MCF 10A (cell line): Measurements from ENCODE around the gene TCF4. TPM values are rescaled to one million over a fixed set of nuclear protein-coding genes. Genes with fewer than 3 reads are reported as not detected.

Experiments used
- BruUV-seq: library from RNA; stranded (reverse); fragments of 400-500 nt; replicated peaks from 2 replicates; lab custom pipeline; 2021; lab: Mats Ljungman, UMichigan
- CTCF ChIA-PET: fragments of 300-600 bp; sonication (Branson Sonifier 250); formaldehyde crosslinking; extraction: SDS; loops from one replicate; lab custom pipeline; 2021; ENCODE audit warnings: antibody characterized with exemption, inconsistent platforms; lab: Yijun Ruan, JAX
- POLR2A ChIA-PET: fragments of 300-600, 350-650 bp; sonication (Branson Sonifier 250); formaldehyde crosslinking; extraction: SDS; loops from one replicate; lab custom pipeline; 2020; ENCODE audit warnings: antibody characterized with exemption, inconsistent platforms; lab: Yijun Ruan, JAX
- DNase-seq: peaks from one replicate; pipeline ENCODE4 v3.0.0-alpha.2; 2018; ENCODE audit not compliant: unreplicated experiment
- H3K27ac Mint-ChIP-seq: one replicate; pipeline ENCODE4 v1.8.0; 2022; ENCODE audit warnings: mild to moderate bottlenecking, low read depth, mixed read lengths; ENCODE audit not compliant: unreplicated experiment
- H3K27me3 Mint-ChIP-seq: one replicate; pipeline ENCODE4 v1.8.0; 2022; ENCODE audit warnings: mixed read lengths; ENCODE audit not compliant: insufficient read depth, unreplicated experiment
- H3K36me3 Mint-ChIP-seq: one replicate; pipeline ENCODE4 v1.8.0; 2022; ENCODE audit warnings: mild to moderate bottlenecking, moderate library complexity, mixed read lengths; ENCODE audit not compliant: insufficient read depth, unreplicated experiment
- H3K4me1 Mint-ChIP-seq: one replicate; pipeline ENCODE4 v1.8.0; 2022; ENCODE audit warnings: mixed read lengths; ENCODE audit not compliant: insufficient read depth, unreplicated experiment
- H3K4me3 Mint-ChIP-seq: one replicate; pipeline ENCODE4 v1.8.0; 2022; ENCODE audit warnings: mild to moderate bottlenecking, moderate library complexity, mixed read lengths; ENCODE audit not compliant: unreplicated experiment
- H3K9me3 Mint-ChIP-seq: one replicate; pipeline ENCODE4 v1.8.0; 2022; ENCODE audit warnings: mixed read lengths; ENCODE audit not compliant: unreplicated experiment
- intact Hi-C: fragments of 100-400 bp; cut with micrococcal nuclease; formaldehyde crosslinking; loops from 2 replicates; pipeline ENCODE4 v1.14.1; 2022
- total RNA-seq: library from RNA; stranded (reverse); gene quantifications from 2 replicates; pipeline ENCODE4 v1.2.3, GENCODE V29; 2022
- TF ChIP-seq, protein P1 (sequence below): fragments of 200-600 bp; IDR thresholded peaks from one replicate; pipeline ENCODE4 v1.8.0; 2022; ENCODE audit warnings: antibody characterized with exemption, mild to moderate bottlenecking; ENCODE audit not compliant: unreplicated experiment

TCF4 gene
- total RNA-seq, 1 experiment from 2014 or later = 6.2 TPM

DNA sequence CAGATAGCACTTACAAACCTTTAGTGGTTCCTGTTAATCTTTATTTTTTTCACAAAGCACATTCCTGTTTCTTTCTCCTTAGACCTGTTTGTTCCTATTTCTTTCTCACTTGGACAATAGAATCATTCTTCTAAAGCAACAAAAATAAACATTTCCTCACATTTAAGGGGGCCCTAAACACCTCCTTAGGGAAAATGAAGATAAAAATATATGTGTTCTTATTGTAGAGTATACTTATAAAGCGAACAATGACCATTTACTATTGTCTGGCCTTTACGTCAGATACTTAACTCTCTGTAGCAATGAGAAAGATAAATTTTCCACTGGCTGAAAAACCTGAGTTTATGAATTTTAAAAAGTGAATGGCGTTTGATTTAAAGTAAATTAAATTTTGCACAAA, 234.6 kb downstream of the TCF4 start:
- no peak overlapping the region for H3K27ac Mint-ChIP-seq
- intact Hi-C loops = no loop called here
- no peak overlapping the region for H3K4me3 Mint-ChIP-seq
- H3K36me3 Mint-ChIP-seq = no peaks in the 10 kb centered on the region
- H3K4me1 Mint-ChIP-seq = no peaks in the 10 kb centered on the region
- H3K9me3 Mint-ChIP-seq = no peaks in the 10 kb centered on the region
- POLR2A ChIA-PET = no interaction called here
- DNase-seq = no peak
- no TSS peak for BruUV-seq
- TF ChIP-seq, protein P1, sequence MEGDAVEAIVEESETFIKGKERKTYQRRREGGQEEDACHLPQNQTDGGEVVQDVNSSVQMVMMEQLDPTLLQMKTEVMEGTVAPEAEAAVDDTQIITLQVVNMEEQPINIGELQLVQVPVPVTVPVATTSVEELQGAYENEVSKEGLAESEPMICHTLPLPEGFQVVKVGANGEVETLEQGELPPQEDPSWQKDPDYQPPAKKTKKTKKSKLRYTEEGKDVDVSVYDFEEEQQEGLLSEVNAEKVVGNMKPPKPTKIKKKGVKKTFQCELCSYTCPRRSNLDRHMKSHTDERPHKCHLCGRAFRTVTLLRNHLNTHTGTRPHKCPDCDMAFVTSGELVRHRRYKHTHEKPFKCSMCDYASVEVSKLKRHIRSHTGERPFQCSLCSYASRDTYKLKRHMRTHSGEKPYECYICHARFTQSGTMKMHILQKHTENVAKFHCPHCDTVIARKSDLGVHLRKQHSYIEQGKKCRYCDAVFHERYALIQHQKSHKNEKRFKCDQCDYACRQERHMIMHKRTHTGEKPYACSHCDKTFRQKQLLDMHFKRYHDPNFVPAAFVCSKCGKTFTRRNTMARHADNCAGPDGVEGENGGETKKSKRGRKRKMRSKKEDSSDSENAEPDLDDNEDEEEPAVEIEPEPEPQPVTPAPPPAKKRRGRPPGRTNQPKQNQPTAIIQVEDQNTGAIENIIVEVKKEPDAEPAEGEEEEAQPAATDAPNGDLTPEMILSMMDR = no peak
- no peaks in the 10 kb centered on the region for H3K27me3 Mint-ChIP-seq
- CTCF ChIA-PET = interaction anchor here (0.5 to 1.1 kb wide), 2 partner anchors 10 to 62 kb away, joined by 4 read pairs; no protein-coding TSS in a partner anchor

DNA sequence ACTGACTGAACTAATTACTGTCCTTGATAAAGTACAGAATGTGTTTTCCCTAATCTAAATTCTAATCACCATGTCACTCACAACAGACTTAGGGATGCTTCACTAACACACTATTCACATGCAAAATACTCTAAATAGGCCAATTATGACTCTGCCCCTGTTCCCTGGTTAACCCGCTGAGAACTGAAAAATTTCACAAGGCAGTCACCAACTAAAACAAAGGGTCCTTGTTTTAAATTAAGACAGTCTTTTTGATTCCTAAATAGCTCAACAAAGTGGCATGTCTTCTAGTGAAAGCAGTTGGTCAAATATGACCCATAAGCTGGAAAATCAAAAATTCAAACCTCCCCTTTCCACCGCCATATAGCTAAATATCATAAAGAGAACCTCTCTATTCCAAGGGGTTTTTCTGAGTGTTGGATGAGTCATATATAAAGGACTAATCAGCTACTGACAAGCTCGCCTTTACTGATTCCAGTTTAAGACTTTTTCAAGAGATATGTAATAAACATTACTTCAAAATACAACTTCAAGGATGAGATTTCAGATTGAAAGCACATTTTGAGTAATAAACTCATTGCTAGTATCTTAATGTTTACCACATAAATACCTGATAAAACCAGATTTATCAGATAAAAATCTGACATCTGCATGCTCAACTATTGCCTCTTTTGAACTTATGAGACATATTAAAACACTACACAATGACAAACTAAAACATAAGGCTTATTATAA, 235.8 kb downstream of the TCF4 start:
- no peak for DNase-seq
- CTCF ChIA-PET = interaction anchor here (0.9 to 1.1 kb wide), 2 partner anchors 117 to 250 kb away, joined by 3 to 4 read pairs; no protein-coding TSS in a partner anchor
- Mint-ChIP-seq H3K36me3 (no peaks in the 10 kb centered on the region), H3K27me3 (no peaks in the 10 kb centered on the region), H3K27ac (no peak overlapping the region), H3K4me1 (no peaks in the 10 kb centered on the region), H3K9me3 (no peaks in the 10 kb centered on the region), H3K4me3 (no peak overlapping the region)
- POLR2A ChIA-PET = no interaction called here
- TF ChIP-seq, protein P1 = no peak
- intact Hi-C loops = no loop called here
- no TSS peak for BruUV-seq

DNA sequence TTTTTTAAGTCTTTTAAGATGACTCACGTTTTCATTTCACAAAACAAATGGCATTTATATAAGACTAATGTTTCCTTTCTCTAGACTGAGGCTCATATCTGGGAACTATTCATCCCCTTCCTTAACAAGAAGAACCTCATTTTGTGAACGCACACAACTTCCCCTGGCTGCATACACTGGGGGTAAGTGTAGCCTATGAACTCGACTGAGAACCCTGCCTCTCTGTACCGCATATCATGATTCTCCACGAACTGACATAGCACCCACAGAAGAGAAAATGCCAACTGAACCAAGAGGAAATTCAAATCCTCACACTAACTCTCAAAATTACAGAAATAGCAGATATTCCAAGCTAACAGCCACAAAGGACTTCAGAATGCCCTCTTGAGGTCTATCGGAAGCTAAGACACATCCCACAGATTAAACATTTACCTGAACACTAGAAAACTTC, 236.7 kb downstream of the TCF4 start:
- Mint-ChIP-seq H3K36me3 (no peaks in the 10 kb centered on the region), H3K4me3 (no peak overlapping the region), H3K27ac (no peak overlapping the region), H3K9me3 (no peaks in the 10 kb centered on the region), H3K27me3 (no peaks in the 10 kb centered on the region), H3K4me1 (no peaks in the 10 kb centered on the region)
- intact Hi-C loops = no loop called here
- TF ChIP-seq, protein P1 = no peak
- no peak for DNase-seq
- ChIA-PET CTCF (interaction anchor here (0.6 to 0.7 kb wide), 2 partner anchors 39 to 117 kb away, joined by 3 to 4 read pairs; no protein-coding TSS in a partner anchor), POLR2A (no interaction called here)
- BruUV-seq = no TSS peak

DNA sequence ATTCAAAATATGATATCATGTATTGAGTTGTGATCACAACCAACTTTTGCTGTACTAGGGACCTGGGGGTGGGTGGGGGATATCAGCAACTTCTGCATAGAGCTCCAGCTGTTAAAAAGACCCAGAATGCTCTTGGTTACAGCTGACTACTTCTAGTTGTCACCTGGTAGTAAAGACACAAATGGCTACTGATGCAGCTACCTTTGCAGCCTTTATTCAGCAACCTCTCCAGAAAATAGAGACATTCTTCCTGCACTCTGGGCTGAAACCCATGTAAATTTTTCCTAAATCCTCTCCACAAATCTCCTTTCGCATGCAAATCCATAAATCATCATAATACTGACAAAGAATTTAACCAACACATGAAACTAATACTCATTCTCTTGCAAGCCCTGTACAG, 238.3 kb downstream of the TCF4 start:
- BruUV-seq = no TSS peak
- Mint-ChIP-seq H3K9me3 (no peaks in the 10 kb centered on the region), H3K27ac (no peak overlapping the region), H3K27me3 (no peaks in the 10 kb centered on the region), H3K4me1 (no peaks in the 10 kb centered on the region), H3K36me3 (no peaks in the 10 kb centered on the region), H3K4me3 (no peak overlapping the region)
- CTCF ChIA-PET = interaction anchor here (0.5 to 0.8 kb wide), 3 partner anchors 28 to 115 kb away, joined by 3 to 6 read pairs (median 4); no protein-coding TSS in a partner anchor
- POLR2A ChIA-PET = no interaction called here
- no peak for DNase-seq
- intact Hi-C loops = no loop called here
- TF ChIP-seq, protein P1 = no peak
